Measurements from ENCODE around the gene SORT1.

Gene SORT1

GRCh38 chr1:109271458-109271857 is 126.3 kb downstream of the SORT1 start:
- DNase-seq: no peak

GRCh38 chr1:109270623-109271317 is 126.9 kb downstream of the SORT1 start:
- no peak for DNase-seq

- DNase-seq: no peak
Measured at GRCh38 chr1:109269981-109270622, 127.6 kb downstream of the SORT1 start.

- DNase-seq: no peak
Measured at GRCh38 chr1:109269212-109269980, 128.3 kb downstream of the SORT1 start.

- DNase-seq: no peak
Measured at GRCh38 chr1:109268431-109269211, 129.1 kb downstream of the SORT1 start.

- no peak for DNase-seq
Measured at GRCh38 chr1:109267743-109268300, 129.9 kb downstream of the SORT1 start.

GRCh38 chr1:109266965-109267364 is 130.8 kb downstream of the SORT1 start:
- no peak for DNase-seq

- no peak for DNase-seq
Measured at GRCh38 chr1:109265741-109266330, 131.9 kb downstream of the SORT1 start.

- DNase-seq: no peak
Measured at GRCh38 chr1:109265016-109265415, 132.7 kb downstream of the SORT1 start.

GRCh38 chr1:109264379-109264755 is 133.4 kb downstream of the SORT1 start:
- no peak for DNase-seq

GRCh38 chr1:109263597-109264378 is 133.9 kb downstream of the SORT1 start:
- no peak for DNase-seq

GRCh38 chr1:109263234-109263596 is 134.5 kb downstream of the SORT1 start:
- no peak for DNase-seq

GRCh38 chr1:109262231-109263055 is 135.3 kb downstream of the SORT1 start:
- no peak for DNase-seq

- no peak for DNase-seq
Measured at GRCh38 chr1:109261578-109261977, 136.1 kb downstream of the SORT1 start.

- DNase-seq: no peak
Measured at GRCh38 chr1:109261006-109261405, 136.7 kb downstream of the SORT1 start.

- no peak for DNase-seq
Measured at GRCh38 chr1:109259674-109260557, 137.8 kb downstream of the SORT1 start.

Measured in NCI-H187 treated with DMSO at 0.1 percent for 48 hours (cell line).